Measurements from ENCODE around the gene WBP11.
A peak's percentile ranks its signal among the peaks of the same experiment; 100 is the strongest.

DNA sequence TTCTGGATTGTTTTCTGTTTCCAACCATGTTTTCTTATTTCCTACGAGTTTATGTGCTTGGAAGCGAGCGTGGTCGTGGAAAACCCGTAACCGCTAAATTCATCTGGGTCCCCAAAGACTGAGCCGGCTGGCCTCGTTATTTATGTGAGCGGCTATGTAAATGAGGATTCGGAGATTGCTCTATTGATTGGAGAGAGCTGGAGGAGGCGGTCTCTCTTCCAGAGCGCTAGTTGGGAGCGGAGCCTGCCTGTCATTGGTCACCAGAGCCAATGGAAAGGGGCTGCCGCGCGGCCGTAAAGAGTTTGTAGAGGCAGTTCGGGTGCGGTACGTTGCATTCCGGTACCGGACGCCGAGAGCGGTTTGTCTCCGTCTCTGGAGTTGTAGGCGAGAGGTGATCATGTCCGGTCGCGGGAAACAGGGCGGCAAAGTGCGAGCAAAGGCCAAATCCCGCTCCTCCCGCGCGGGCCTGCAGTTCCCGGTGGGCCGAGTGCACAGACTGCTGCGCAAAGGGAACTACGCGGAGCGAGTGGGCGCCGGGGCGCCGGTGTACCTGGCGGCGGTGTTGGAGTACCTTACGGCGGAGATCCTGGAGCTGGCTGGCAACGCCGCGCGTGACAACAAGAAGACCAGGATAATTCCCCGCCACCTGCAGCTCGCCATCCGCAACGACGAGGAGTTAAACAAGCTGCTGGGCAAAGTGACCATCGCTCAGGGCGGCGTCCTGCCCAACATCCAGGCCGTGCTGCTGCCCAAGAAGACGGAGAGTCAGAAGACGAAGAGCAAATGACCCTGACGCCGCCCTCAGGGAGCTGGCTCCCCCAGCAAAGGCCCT, 29.0 kb downstream of the WBP11 start:
- TF ChIP-seq, protein P1, sequence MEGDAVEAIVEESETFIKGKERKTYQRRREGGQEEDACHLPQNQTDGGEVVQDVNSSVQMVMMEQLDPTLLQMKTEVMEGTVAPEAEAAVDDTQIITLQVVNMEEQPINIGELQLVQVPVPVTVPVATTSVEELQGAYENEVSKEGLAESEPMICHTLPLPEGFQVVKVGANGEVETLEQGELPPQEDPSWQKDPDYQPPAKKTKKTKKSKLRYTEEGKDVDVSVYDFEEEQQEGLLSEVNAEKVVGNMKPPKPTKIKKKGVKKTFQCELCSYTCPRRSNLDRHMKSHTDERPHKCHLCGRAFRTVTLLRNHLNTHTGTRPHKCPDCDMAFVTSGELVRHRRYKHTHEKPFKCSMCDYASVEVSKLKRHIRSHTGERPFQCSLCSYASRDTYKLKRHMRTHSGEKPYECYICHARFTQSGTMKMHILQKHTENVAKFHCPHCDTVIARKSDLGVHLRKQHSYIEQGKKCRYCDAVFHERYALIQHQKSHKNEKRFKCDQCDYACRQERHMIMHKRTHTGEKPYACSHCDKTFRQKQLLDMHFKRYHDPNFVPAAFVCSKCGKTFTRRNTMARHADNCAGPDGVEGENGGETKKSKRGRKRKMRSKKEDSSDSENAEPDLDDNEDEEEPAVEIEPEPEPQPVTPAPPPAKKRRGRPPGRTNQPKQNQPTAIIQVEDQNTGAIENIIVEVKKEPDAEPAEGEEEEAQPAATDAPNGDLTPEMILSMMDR (IDR thresholded peaks at IDR 0.05), result no peak
- TF ChIP-seq POLR2A (IDR thresholded peaks at IDR 0.05) (peak; percentile 98), POLR2AphosphoS5 (IDR thresholded peaks at IDR 0.05) (peak; percentile 100), EP300 (IDR thresholded peaks at IDR 0.05) (no peak)

Measured in gastroesophageal sphincter (tissue), 3 donors.